Stimulated activated CD4-positive, alpha-beta T cell treated with anti-CD3 and anti-CD28 coated beads, Interleukin-12 subunit alpha, Interleukin-12 subunit beta, amount 100 ng/mL, for 4 hours (primary cell): Measurements from ENCODE around the gene LRRC15.

ENCODE experiments used
- DNase-seq: peaks from one replicate; pipeline ENCODE4 v3.0.0-alpha.2; 2020

Gene LRRC15

DNA sequence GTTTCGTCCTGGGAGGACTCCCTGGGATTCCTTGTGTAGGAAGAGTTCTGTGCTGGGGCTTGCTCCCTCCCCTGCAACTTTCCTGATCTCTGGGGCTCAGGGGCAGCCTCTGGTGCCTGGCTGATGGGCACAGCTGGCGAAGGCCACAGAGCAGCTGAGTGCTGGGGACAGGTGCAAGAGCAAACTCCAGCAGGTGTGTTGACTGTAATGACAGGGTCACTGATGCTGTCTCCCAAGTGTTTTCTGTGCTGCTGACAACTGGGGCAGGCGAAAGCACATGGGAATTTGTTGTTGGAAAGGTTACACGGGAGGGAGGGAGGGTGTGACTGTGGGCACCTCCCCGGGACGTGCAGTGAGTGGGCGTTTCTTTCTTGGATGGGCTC lies 40.0 kb downstream of the LRRC15 start:
- no peak for DNase-seq

DNA sequence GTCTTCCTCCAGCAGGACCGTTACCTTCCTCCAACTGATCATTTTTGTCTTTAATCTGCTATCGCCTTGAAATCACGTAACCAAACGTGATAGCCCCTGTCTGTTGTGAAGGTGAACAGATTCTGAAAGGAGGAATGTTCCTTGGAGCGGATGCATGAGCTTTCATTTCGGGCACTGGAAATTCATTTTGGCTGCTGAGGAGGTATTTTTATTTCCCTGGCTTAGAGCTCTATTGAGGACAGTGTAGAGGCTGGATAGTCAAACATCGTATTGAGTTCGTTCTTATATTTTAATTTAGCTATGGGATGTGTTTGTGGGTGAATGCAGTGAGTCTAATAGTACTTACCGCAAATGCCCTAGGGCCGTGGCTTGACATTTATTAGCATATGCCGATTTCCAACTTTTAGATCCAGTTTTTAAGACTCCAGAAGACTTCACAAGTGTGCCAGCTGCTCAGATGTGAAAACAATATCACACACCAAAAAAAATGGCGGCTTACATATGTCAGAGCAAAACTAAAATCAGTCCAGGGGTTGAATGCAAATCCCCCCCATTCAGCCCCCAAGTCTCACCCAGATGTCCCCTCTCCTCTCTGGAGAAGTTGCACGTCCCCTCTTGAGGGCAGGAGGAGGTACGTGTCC lies 40.5 kb downstream of the LRRC15 start:
- DNase-seq = no peak

DNA sequence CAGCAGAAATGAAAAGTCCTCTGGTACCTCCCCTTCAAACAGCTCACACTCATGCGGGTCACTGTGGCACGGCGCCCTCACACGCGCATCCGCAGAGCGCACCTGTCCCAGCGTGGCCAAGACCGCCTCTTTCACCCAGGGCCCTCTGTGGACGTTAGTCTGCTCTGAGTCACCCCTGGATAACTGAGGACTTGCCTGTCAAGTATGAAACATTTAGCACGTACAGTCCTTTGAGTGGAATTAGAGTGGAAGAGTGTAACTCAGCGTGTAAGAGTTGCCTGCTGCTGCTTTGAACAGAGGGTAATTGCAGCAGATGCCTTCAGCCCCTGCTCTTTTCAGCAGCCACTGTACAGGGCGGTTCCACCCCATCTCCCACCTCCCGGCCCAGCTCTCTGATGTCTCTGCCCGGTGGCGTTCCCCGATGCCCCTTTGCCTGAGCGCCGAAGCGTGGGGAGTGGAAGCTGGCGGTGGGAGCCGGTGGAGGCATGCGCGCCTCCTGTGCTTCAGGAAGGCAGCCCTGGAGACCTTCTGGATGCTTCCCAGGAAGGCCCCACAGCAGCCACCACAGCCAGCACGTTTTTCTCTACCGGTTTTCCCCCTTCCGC lies 41.4 kb downstream of the LRRC15 start:
- no peak for DNase-seq

DNA sequence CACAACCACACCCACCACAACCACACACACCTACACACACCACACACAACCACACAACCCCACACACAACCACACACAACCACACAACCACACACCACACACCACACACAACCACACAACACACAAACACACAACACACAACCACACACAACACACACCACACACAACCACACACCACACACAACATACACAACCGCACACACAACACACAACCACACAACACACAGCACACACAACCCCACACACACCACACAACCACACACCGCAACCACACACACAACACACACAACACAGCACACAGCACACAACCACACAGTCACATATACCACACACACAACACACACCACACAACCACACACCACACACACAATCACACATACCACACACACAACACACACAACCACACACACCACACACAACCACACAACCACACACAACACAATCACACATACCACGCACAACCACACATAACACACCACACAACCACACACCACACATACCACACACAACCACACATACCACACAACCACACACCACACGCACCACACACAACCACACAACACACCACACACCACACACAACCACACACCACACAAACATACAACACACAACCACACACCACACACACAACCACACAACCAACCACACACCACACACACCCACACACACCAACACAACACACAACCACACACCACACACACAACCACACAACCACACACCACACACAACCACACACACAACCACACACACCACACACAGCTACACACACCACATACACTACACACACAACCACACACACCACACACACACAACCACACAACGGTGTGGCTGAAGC lies 42.1 kb downstream of the LRRC15 start:
- no peak for DNase-seq

DNA sequence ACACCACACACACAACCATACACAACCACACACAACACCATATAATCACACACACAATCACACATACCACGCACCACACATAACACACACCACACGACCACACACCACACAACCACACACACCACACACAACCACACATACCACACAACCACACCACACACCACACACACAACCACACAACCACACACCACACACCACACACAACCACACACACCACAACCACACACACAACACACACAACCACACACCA lies 42.6 kb downstream of the LRRC15 start:
- DNase-seq = no peak

DNA sequence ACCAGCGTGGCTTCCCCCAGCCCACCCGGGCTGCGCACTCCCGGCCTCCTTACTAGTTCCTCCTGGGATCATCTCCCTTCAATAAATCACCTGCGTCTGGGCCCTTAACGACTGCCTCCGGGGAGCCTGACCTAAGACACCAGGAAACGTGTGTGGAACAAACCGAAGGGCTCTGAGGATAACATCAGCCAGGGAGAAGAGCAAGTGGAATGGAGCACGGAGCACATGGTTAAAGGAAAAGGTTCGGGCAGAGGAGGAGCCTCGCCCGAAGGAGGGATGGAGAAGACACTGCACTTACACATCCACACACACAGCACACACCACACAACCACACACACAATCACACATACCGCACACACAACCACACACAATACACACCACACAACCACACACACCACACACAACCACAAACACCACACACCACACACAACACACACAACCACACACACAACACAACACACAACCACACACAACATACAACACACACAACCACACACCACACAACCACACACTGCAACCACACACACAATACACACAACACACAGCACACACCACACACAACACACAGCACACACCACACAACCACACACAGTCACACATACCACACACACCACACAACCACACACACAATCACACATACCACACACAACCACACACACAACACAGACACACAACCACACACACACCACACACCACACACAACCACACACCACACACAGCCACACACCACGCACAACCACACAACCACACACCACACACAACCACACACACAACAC lies 43.2 kb downstream of the LRRC15 start:
- DNase-seq = no peak

DNA sequence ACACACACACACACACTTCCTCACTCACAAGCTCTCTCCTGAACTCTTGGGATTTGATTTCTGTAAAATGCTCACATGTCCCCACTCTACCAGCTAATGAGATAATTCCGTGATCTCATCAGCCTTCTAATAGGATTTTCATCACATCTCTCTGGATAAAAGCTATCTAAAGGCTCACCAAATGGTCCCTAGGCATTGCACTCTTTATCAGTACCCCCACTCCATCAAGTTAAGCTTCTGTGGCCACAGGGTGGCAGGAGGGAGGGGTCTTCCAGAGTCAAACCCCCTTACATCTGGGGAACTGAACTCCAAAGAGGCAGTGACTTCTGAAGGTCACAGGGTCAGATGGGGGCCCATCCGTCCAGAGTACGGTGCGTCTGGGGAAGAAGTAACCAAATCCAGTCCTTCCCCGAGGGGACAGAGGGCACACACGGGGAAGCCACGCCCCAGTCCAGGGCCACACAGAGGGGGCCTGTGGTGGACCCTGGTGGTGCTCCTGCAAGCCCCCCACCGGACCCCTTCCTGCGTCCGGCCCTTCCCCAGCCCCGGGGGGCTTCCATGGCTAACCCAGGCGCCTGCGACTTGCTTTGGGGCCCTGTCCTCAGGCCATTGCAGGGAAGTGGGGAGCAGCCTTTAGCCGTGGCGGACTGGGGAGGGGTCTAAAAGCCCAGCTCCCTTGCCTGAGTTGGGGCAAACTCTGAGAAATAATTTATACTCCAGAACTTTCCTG lies 44.0 kb downstream of the LRRC15 start:
- DNase-seq = no peak

DNA sequence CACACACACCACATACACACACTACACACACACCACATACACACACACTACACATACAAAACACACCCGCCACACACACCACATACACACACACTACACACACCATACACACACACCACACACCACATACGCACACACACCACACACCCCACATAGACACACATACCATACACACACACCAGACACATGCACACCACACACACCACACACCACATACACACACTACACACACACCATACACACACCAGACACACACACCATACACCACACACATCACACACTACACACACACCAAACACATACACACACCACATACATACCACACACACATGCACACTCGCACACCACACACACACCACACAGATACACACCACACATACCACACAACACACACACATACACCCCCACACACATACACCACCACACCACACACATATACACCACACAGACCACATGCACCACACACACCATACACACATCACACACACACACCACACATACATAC lies 44.7 kb downstream of the LRRC15 start:
- DNase-seq = no peak

DNA sequence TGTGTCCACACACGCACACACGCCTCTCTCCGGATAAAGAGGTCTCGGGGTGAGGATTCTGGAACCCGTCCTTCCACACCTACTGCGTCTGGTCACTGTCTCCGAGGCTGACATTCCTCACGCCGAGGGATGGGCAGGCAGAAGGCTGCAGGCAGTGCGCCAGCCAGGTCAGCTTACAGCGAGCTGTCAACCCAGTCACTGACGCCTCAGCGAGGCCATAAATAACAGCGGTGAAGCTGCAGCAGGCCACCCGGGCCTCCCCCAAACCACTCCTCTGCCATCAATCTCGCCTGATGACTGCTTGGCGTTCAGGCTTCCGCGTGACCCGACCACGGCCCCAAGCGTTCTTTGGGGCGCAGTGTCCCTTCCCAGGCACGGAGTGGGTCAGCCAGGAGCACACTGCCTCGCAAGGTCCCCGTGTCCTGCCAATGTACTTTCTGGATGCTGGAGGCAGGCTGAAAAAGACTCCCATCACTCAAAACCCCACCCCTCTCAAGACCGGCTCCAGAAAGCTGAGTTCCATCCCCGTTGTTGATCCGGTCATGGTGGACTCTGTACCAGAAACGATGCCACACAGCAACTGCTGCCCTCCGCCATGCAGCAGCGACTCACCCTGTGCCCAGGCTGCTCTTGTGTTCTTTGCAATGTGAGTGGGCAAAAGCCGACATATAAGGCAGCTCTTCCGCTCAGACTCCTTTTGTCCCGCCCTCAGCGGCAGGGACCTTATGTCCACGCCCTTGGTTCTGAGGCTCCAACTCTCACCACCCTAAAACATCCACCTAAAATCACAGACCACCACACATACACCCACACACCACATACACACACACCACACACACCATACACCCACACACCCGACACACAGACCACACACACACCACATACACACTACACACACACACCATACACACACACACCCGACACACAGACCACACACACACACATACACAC lies 45.5 kb downstream of the LRRC15 start:
- DNase-seq = no peak

DNA sequence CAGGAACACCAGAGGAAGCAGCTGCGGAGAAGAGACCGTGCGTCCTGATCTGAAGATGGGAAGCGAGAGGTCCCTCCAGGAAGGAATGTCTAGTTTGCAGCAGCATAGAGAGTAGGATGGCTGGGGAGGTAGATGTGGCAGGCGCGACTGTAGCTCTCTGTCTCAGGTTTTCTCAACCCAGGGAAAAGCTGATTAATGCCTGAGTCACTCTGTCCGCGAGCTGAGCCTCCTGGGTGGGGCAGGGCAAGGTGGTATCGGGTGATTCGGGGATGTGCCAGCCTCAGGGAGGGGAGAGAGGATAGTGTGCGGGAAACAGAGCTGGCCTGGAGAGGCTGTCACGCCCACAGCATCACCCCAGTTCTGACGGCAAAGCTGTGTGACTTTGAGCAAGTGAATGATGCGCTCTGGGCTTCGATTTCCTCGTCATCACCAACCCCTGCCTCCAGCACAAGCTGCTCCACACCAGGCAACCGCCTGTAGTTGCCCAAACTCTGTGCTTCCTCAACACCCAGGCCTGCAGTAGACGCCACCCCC lies 46.8 kb downstream of the LRRC15 start:
- no peak for DNase-seq

DNA sequence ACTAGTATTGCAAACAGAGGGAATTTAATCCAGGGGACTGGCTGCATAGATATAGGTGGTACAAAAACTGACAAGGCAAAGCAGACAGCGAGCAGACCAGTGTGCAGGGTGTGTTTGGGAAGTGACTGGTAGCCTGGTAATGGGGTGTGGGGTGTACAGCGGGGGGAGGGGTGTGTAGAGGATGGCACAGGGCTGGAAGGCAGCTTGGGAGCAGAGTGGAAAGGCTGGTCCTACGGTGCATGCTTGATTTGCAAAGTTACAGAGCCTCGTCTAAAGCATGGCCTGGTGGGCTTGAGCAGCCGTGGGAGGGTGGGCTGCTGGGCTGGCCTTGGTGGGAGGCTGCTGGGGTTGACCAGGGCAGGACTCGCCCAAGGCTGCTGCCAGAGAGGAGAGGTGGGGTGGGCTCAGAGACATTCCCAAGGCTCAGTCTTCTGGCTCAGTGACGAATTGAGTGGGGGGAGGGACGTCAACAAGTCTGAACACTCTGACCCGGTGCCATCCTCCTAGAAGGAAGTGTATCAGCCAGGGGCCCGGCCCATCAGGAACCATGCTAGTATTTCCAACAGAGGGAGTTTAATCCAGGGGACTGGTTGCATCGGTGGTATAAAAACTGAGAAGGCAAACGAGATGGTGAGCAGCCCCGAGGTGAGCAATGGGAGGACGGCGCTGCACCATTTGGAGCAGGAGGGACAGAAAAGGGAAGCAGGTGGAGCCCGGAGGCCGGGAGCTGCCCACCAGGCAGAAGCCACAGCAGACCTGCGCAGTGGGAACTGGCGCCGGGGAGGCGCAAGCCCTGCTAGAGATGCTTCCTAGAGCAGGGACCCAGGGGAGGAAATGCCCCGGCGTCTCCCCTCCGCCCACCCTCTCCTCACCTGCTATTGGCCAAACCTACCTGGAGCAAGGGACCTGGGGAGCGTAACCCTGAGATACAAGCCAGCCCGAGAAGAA lies 47.6 kb downstream of the LRRC15 start:
- DNase-seq = no peak

DNA sequence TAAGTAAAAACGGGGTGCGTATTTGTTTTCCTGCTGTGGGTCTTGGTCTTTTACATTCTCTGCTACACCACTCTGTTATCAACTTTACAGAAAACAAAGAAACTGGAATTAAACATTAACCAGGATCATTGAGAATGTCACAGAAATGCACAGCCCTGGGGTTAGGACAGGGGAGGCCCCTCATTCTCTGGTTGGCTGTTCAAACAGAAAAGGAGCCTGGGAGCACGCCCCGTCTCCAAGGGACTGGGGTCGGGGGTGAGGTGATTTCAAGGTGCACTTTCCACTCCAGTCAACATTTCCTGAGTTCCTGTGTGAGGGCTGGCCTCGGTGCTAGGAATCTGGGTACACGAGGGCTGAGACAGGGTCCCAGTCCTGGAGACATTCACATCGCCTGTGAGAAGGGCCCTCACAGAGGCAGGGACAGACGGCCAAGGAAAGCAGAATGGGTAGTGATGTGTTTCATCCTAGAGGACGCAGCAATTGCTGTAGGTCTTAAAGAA lies 48.7 kb downstream of the LRRC15 start:
- DNase-seq = no peak

DNA sequence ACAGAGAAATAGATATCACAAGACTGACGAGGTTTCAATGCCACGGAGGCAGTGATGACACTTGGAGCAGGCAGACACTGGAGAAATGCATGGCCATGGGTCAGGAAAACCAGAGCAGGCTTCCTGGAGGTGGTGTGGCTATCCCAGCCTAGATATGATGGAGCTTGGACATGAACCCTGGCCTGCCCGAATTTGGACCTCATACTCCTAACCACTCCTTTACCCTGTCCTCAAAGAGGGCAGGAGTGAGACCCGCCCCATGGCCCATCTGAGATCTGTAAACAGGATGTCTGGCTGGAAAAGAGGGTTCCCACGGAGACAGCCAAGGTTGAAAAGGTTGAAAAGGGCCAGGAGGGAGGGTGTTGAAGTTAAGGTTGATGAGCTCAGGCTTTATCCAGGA lies 49.4 kb downstream of the LRRC15 start:
- no peak for DNase-seq

DNA sequence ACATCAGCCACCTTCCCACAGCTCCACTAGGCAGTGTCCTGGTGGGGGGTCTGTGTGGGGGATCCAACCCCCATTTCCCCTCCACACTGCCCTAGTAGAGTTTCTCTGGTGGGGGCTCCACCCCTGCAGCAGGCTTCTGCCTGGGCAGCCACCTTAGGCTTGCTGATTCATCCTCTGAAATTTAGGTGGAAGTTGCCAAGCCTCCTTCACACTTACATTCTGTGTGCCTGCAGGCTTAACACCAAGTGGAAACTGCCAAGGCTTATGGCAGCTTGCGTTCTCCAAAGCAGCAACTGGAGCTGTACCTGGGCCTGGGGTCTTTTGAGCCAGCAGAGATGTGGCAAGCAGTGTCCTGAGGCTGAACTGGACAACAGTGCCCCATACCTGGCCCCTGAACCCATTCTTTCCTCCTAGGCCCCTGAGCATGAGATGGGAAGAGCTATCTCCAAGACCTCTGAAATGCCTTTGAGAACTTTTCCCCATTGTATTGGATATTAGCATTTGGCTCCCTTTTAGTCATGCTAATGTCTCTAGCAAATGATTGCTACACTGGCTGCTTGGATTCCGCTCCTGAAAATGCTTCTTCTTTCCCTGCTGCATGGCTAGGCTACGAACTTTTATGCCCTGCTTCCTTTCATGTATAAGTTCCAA lies 50.9 kb downstream of the LRRC15 start:
- DNase-seq = no peak

DNA sequence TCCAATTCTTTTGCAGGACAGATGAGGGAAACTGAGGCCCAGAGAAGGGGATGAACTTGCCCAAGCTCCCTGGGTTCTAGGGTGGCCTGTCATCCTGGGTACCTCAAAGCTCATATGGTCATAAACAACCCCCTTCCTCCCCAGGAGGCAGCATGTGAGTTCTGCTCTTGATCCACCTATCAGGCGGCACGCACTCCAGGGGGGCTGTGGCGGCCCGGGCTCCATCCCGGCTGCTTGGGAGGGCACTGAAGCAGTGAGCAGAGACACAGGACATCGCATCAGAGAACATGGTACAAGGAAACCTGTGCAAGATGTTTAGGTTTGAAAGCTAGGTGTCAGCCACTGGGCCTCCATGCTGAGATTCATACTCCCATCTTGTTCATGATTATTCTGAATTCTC lies 52.6 kb downstream of the LRRC15 start:
- no peak for DNase-seq

DNA sequence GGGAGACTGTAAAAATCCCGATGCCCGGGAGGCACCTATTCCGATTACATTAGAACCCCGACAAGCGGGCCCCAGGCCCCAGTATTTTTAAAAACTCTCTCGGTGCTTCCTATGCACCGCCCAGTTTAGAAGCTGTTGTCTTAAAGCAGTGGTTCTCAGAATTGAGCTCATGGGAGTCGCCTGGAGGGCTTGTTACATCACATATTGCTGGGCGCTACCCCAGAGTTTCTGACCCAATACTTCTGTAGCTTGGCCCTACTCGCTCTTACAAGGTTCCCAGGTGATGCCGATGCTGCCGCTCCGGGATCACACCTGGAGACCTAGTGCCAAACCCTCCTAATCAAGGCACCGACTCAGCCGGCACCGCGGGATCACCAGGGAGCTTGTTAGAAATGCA lies 53.6 kb downstream of the LRRC15 start:
- no peak for DNase-seq

DNA sequence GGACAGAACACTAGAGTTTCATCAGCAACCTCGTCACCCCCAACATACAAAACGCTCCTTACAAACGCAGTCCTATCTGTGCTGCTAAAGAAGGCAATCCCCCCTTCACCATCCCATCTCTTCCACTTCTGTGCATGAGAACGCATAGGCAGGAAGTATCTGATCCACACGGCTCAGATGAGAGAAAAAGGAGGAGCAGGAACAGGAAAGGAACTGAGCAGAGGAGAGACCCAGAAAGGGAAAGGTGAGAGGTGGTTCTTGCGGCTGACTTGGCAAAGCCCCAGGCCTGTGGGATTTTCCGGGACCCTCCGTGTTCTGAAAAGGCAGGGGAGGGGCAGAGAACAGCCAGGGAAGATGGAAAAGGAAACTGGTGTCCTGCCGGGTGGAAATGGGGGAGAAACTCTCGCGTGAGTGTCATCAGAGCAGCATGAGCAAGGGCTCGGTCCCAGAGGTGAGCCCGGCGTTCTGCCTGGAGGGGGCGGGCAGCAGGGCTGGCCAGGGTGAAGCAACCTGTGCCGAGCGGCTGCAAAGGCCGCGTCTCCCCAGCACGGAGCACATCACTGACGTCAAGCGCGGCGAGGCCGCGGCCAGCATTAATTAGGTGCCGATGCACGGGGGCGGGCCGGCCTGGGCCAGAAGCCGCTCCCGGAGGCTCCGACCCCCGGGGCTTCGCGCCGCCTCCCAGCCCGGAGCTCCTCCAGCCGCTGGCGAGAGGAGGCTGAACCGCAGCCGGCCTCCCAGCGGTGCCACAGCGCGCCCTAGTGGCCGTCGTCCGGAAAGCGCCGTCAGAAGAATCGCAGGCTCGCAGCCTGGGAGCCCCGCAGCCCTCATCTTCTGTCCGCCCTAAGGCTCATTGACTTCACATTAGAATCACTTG lies 54.2 kb downstream of the LRRC15 start:
- peak; percentile 85 for DNase-seq

DNA sequence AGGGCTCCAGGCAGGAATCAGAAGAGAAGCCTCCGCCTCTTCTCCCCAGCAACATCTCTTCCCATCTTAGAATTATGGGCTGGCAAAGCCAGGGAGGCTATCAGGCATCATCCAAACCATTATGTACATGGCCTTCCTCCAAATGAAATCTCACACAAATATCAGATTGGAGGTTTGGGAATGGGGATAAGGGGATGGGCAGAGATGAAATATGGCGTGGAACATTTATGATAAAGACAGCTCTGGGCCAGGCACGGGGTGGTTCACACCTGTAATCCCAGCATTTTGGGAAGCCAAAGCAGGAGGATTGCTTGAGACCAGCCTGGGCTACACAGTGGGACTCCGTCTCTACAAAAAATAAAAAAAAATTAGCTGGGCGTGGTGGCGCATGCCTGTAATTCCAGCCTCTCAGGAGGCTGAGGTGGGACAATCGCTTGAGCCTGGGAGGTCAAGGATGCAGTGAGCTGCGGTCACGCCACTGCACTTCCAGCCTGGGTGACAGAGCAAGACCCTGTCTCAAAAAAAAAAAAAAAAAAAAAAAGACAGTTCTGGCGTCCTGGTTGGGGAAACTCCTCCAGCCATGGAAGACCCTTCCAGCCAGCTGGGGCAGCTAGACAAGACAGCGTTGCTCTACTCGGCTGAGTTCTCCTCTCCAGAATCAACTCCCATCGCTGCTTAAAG lies 55.0 kb downstream of the LRRC15 start:
- no peak for DNase-seq
